ENCODE data around the gene ZDHHC24.

DNA sequence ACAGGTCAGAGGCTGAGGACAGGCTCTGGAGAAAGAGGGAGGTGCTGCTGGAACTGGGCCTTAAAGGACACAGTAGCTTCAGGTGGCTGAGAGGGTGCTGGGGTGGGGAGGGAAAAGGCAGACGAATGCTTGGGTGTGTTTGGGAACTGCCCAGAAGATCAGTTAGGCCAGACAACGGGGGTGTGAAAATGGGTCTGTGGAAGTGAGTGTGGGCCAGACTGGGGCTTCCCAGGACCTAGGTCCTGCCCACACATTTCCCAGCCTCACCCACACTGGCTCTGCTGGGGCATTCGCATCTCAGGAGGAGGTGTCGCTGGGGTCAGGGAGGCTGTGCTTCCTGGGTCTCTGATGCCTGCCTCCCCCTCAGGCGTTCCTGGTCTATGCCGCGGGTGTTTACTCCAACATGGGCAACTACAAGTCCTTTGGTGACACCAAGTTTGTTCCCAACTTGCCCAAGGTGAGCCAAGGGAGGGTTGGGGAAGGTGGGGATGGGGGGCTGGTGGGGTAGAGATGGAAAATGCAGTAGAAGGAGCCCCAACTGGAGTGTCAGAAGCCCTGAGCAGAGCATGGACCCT lies 61.0 kb downstream of the ZDHHC24 start:
- TF ChIP-seq, protein P1, sequence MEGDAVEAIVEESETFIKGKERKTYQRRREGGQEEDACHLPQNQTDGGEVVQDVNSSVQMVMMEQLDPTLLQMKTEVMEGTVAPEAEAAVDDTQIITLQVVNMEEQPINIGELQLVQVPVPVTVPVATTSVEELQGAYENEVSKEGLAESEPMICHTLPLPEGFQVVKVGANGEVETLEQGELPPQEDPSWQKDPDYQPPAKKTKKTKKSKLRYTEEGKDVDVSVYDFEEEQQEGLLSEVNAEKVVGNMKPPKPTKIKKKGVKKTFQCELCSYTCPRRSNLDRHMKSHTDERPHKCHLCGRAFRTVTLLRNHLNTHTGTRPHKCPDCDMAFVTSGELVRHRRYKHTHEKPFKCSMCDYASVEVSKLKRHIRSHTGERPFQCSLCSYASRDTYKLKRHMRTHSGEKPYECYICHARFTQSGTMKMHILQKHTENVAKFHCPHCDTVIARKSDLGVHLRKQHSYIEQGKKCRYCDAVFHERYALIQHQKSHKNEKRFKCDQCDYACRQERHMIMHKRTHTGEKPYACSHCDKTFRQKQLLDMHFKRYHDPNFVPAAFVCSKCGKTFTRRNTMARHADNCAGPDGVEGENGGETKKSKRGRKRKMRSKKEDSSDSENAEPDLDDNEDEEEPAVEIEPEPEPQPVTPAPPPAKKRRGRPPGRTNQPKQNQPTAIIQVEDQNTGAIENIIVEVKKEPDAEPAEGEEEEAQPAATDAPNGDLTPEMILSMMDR (IDR thresholded peaks at IDR 0.05): no peak
- TF ChIP-seq POLR2A (IDR thresholded peaks at IDR 0.05): no peak

Data from esophagus squamous epithelium (tissue), 4 donors.